ENCODE data around the gene TBC1D8.

The TBC1D8 gene

DNA sequence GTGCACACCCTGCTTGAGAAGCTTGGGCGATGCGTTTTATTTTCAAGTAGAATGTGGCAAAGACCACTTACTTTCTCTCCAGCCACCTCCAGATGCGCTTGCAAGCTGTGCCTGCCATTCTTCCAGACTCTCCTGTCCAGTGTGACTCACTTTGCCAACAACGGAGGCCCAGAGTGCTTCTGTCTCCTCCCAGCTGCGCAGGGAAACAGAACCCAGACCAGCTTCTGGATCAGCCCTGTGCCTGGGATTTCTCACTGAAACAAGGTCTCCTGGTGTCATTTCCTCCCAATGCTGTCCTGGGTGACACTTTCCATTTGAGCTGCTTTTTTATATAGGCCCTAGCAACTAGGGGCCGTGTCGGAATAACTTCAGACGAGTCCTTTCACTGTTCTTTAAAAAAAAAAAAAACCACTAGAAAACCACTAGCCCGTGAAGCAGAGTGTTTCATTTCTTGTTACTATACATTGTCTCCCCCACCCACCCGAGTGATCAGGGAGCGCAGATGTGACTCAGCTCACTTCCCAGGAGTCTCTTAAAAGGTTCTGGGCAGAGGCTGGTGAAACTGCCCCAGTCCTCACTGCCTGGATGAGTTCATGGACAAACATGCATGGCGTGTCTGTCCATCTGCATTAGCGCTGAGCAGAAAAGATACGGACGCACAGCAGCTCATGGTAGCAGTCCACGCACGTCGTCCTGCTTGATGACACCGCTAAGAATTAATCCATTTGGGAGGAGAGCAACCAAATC lies 174.4 kb downstream of the TBC1D8 start:
- DNase-seq (ENCODE audit: low read depth) = no peak

DNA sequence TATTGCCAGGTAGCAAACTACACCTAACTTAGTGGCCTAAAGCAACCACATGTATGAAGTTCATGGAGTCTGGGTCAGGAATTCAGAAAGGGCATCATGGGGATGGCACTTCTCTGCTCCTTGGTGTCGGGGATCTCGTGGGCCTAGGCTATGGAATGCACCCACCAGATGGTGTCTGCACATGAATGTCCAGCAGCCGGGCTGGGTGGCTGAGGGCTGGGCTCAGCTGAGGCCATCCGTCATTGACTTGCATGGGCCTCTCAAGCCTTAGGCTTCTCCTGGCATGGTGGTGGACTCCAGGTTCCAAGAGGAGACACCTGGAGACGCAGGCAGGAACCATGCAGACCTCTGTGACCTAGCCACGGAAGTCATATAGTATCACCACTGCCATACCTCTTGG lies 175.1 kb downstream of the TBC1D8 start:
- no peak for DNase-seq (ENCODE audit: low read depth)

DNA sequence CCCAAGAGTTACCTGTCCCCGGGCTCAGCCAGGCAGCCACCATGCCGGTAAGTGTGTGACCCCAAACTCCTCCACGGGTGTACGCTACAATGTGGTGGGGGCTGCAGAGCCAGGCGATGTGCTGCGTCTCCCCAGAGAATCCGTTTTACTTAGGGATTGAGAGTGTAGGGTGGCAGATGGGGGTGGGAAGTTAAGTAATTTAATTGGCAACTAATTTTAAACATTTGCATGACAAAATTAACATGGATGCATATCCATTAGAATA lies 175.7 kb downstream of the TBC1D8 start:
- no peak for DNase-seq (ENCODE audit: low read depth)

DNA sequence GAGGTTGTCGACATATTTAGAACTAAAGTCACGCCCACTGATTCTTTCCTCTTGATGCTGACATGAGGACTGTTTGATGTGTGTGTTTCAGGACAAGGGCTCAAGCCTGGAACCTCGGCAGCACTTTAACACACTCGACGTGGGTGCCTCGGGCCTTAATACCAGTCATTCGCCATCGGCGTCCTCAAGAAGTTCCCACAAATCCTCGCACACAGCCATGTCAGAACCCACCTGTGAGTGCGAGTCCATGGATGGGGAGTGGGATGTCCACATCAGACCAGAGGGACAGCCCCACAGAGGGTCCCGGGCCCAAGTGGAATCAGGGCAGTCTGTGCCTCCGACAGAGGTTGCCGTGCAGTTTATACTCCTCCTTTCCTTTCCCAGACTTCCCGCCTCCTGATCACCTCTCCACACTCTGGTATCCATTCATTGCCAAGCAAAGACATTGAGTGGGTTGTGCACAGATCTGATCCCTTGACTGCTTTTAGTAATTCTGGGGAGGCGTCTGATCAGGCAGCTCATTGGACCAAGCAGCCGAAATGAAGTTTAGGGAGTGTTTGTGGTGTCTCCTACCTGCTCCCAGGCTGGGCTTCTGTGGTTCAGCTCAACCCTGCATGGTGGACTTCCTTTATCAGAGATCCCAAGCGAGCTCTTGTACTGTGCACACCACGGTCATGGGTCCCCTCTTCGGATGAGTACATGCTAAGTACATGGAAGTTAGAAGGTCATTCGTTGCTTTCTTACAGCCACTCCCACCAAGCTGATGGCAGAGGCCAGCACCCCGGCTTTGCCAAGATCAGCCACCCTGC lies 176.3 kb downstream of the TBC1D8 start:
- no peak for DNase-seq (ENCODE audit: low read depth)

DNA sequence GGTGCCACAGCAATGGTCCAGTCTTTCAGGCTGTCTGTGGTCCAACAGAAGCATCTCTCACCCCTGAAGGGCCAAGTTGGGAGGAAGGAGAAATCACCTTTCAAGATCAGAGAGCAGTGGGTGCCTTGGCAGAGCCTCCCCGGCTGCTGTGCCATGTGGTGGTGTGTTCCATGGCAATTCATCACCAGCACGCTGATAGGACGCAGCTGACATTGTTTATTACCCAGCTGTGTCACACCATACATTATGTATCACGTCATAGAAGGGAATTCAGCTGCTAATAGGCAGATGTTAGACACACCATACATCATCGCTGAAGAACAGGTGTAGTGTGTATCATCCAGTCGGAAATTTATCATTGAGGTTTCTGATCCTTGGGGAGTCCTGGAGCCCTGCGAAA lies 178.7 kb downstream of the TBC1D8 start:
- no peak for DNase-seq (ENCODE audit: low read depth)

DNA sequence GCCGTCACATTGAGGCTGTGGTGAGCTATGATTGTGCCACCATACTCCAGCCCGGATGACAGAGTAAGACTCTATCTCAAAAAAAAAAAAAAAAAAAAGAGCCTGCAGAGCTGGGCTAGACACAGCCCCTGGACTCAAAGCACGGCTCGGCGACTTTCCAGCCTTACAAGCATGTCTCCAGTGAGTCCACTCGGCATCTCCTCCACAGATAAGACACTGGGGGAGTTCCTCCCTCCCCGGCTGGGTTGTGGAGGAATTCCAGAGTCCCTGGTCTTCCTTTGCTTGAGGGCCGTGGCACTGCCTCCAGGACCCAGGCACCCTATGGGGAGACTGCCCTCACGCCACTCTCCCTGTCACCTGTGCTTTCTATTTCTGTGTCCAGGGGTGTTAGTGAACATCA lies 180.0 kb downstream of the TBC1D8 start:
- no peak for DNase-seq (ENCODE audit: low read depth)

DNA sequence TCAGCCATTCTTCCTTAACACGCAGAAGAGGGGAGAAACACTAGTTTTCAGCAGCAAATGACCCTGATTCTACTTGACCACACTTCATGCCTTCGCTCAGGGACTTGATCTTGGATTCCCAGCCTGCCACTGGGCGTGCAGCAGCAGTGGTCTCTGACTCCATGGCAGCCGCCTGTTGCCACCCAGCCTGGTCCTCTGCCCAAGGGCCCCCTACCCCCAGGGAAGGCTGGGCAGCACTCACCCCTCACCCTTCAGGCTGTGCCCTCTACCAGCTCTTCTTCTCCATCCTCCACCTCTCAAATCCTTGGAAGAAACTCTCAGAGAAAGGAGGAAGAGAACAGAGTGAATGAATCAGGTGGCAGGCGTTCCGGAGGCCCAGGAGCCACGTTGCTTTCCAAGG lies 181.2 kb downstream of the TBC1D8 start:
- DNase-seq (ENCODE audit: low read depth) = no peak

DNA sequence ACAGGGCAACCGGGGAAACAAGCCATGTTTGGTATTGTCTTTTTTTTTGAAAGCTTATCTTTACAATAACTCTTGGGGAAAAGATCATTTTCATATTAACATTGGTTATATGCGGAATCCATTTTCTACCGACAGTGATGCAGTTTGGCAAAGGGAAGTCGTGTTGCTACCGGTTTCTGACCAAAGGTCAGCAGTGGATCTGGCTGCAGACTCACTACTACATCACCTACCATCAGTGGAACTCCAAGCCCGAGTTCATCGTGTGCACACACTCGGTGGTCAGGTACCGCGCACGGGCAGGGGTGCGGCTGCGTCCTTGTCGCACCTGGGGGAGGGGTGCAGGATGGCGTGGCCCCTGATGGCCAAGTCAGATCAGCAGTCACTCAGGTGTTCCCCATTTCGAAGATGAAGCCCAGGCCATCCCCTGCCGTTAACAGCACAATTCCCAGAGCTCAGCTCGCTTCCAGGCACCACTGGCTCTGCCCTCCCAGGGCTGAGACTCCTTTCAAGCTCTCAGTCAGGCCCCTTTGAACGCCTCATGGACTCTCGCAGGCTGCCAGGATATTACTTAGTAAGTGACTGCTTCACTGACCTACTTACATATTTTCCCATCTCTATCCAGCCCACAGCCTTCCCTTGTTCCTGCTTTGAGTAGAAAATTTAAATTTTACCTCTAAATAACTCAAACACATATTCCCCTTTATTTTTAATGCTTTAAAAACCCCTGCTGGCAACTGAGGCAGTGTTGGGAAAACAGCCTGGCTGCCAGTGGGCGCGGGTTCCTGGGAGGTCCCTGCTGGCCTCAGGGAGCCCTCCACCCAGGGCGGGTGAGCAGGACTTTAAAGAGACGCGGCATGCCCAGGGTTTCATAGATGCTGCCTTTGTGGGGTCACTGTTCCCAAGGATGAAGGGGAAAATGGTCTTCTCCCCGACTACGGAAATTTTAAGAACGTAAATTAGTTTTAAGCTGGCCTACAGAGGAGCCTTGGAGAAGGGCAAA lies 182.7 kb downstream of the TBC1D8 start:
- DNase-seq (ENCODE audit: low read depth) = no peak

DNA sequence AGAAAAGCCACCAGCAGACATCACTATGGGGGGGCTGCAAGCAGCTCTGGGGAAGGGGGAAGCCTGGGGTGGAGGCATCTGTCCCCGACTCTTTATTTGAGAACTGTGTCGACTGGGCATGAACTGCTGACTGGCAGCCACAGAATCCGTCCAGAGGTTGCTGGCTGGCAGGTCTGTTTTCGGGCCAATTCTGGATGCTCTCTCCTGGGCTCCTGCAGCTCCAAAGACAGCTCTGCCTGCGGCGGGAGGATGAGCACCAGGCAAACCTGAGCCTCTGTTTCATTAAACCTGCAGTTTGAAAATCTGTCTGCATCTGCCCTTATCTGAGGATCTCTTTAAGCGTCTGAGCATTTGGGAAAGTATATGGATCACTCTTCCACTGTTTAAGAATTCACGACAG lies 183.5 kb downstream of the TBC1D8 start:
- DNase-seq (ENCODE audit: low read depth) = no peak

DNA sequence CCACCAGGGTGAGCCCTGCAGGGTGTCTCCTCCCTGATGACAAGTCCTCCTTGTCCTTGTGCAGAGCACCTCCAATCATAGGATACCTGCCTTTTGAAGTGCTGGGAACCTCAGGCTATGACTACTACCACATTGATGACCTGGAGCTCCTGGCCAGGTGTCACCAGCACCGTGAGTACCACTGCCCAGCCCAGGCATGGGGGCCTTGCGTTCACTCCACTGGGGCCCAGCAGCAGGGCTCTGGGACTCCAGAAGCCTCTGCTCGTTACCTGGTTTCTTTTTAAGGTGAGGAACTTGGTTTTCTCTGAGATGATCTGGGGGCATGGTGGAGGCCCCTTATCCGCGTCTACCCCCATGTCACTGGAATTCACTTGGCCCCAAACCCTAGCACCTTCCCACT lies 185.6 kb downstream of the TBC1D8 start:
- no peak for DNase-seq (ENCODE audit: low read depth)

DNA sequence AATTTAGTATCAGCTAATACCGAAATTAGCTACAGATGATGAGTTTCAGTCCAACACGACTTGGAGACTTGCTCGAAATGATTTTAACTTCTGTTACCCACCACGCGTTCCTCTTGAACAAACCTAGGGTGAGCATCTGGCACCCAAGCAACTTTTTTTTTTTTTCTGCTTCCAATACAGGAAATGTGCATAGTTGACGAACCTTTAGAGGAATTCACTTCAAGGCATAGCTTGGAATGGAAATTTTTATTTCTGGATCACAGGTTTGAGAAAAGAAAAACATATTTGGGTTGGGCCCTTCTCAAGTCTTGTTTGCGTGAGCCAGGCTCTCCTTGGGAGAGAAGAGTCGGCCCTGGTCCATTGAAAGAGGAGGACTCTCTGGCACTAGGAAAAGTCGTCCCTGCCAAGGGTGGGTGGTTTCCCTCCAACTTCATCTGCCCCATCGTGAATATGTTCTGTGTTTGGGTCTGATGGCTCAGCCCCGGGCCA lies 186.5 kb downstream of the TBC1D8 start:
- DNase-seq (ENCODE audit: low read depth) = no peak

DNA sequence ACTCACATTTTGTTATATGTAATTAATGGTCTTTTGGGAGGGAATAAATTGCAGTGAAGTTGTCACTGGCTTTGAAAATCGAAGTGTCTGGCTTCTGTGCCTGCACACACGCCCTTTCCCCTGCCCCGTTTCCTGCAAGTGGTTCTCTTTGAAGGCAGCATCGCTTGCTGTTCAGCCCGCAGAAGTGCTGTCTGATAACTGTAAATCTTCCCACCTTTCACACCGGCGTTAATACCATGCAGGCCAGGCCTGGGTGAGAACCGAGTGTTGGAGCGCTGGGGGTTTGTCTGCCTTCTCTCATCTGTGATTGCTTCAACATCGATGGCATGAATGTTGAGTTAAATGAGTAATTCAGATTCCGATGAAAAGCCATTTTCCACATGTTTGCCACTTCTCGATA lies 187.0 kb downstream of the TBC1D8 start:
- no peak for DNase-seq (ENCODE audit: low read depth)

DNA sequence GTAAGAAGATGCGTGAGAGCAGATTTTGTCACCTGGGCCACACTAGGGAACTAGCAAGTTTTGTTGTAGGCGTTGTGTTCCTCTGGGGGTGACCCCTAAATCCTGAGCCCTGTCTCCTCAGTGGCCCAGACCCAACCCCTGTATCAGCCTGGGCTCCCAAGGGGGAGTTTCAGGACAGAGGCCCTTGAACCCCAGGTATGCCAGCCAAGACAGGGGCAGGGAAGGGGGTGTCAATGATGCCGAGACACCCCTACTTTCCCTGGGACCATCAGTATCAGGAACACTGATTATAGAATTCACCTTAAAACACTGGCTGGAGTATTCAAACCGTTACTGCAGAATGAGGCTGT lies 188.2 kb downstream of the TBC1D8 start:
- DNase-seq (ENCODE audit: low read depth) = no peak

DNA sequence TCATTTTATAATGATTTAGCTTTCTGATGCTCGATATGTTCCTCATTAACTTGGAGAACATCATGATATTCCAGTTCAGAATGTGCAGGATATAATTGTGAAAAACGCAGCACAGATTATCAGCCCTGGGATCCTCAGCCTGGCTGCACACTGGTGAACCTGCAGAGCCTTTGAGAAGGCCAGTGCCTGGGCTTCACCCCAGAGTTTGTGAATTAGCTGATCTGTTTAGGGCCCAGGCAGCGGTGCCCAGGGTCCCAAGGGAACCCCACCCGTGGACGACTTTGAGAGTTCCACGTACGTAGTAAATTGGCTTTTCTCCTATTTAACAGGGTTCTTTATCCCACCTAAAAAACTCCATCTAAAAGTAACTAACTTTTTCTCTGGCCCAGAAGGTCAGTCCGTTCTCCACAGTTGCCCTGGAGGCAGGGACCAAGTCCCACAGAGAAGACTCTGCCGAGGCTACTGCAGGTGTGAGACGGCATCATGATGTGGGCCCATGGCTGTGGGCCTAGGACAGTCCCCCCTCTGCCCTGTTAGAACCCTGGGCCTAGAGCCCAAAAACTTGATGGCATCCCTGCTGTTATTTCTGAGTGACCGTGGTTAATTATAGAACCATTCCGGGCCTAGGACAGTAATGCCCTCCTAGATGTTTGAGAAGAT lies 188.7 kb downstream of the TBC1D8 start:
- no peak for DNase-seq (ENCODE audit: low read depth)

DNA sequence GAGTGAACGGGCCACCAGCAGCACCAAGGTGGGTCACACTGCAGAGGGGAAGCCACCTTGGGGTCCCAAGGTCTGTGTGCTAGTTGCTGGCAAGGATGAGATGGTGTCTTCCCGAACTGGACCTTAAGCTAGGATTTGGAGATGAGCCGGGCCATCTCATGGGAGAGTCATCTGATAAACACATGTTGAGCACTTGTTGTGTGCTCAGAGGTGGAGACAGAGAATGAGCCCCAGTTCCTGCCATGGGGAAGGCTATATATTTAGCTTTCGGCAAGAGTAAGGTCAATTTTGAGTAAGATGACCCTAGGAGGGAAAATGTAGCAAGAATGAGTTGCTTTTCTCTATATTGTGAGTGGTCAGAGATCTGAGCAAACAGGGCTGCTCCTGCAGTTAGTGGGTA lies 190.5 kb downstream of the TBC1D8 start:
- DNase-seq (ENCODE audit: low read depth) = no peak

DNA sequence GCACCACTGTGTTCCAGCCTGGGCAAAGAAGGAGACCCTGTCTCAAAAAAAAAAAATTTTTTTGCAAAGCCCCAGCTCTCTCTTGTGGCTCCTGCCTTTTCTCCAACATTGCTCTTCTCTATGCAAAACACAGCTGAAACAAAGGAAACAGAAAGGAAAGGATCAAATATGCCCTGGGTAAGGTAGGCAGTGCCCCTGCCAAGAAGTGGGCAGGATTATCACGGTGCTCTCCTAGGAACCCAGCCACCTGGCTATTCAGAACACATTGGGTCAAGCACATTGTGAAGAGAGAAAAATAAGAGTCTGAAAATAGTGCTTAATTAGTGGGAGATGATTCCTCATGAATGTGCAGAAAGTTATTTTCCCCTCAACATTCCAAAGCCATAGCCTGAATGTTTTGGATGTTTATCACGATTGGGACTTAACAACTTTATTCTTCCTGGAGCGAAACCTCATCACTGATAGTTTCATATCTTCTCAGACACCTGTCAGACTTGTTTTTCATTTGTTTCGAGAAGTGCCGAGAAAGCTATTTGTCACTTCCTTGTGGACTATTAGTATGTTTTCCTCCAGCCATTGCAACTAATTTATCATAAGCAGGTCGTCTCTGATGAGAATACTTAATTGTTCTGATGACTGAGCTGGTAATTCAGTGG lies 191.8 kb downstream of the TBC1D8 start:
- DNase-seq (ENCODE audit: low read depth) = peak; percentile 39

DNA sequence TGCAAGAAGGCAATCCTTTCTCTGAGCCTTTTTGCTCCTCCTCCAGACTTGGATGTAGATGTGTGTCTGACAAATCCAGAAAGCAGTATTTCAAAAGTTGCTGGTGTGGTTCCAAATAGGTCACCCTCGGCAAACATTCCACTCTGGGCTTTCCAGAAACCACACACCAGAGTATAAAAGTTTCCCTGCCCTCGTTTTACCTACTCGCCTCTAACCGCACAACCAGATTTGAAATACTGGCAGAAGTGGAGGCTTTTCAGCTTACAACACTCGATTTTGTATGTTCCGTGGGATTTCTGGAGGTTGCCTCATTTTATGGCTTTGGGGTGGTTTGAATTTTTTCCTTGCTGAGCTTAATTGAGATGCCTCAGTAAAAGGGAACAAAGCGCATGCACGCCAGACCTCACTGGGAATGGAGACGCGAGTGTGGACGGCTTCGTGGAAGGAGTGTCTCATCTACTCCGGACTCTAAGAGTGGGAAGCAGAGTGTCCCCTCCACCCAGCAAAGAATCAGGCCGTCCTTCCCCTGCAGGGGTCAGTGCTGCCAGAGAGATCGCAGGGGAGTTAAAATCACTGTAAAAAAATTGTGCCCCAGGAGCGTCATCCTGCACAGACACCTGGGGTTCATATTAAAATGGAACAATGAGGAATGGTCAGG lies 193.1 kb downstream of the TBC1D8 start:
- peak; percentile 92 for DNase-seq (ENCODE audit: low read depth)
